ENCODE results near the gene GPRC5B. TPM values are rescaled to one million over a fixed set of nuclear protein-coding genes. Genes with fewer than 3 reads are reported as not detected.

GPRC5B gene
- total RNA-seq, 1 donor from 2014 or later = not detected

DNA sequence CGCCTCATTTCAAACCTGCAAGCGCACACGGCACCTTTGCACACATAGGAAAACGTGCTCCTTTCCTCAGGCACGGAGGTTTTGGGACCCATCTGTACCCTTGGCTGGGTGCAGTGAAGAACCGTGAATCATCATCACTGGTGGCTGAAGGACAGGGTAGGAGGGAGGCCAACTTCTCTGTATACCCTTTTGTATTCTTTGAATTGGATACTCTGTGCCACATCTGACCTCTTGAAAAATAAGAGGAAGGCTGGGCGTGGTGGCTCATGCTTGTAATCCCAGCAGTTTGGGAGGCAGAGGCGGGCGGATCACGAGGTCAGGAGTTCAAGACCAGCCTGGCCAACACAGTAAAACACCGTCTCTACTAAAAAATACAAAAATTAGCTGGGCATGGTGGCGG, 11.7 kb downstream of the GPRC5B start:
- intact Hi-C loops (cut with micrococcal nuclease) = no loop called here

DNA sequence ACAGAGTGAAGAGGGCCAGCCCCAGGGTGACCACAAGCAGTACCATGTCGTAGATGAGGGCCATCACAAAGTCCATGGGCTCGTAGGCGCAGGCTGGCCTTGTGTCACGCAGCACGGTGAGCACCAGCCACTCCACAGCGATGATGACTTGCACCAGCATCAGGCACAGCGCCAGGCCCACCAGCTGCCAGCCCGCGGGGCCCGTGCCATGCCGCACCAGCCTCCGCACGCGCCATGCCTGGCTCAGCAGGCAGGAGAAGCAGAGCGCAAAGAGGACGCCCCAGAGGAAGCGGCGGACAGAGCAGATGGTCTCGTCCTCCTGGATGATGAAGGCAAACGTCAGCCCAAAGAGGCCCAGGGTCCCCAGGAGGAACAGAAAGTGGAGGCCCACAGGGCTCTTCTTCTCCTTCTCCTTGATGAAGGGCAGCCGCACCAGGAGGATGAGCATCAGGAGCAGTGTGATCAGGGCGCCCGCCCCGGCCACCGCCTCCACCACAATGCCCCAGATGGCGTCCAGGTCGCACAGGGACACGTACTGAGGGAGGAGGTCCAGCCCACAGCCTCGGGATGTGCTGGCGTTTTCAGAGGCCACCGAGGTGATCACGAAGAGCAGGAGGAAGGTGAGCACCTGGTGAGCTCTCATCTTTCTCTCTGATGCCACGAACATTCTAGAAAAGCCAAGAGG, 12.3 kb downstream of the GPRC5B start:
- intact Hi-C loops (cut with micrococcal nuclease) = no loop called here

DNA sequence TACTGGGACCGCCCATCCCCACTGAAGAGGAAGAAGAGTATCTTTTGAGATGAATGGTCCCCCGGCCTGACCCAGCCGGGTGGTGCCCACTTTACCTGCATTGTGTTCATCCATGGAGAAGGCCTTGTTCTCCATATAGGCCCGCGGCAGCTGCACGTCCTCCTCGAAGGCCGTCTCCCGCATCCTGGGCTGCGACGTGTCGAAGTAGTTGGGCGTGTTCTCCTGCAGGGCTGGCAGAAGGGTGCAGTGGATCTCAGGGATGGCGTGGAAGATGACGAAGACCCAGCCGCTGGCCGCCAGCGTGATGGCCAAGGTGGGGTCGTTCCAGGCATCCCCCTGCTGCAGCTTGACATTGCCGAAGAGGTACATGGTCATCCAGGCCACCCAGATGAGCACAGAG, 12.9 kb downstream of the GPRC5B start:
- intact Hi-C loops (cut with micrococcal nuclease) = no loop called here

DNA sequence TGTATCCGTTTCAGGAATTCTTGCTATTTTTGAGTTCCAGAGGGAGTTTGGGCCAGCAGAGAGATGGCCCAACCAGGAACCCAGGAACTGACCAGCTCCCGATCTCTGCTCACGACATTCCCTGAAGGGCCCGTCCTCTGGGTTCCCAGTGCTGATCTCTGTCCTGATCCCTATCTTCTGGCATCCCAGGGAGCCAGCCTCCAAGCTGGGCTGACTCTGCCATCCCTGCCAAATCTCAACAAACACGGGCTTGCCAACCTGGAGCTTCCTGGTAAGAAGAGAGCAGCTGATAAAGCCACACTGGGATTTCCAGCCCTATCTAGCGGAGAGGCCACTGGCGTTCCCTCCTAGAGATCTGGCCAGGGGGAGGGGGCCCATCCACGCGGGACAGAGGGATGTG, 16.2 kb downstream of the GPRC5B start:
- intact Hi-C loops (cut with micrococcal nuclease) = no loop called here

DNA sequence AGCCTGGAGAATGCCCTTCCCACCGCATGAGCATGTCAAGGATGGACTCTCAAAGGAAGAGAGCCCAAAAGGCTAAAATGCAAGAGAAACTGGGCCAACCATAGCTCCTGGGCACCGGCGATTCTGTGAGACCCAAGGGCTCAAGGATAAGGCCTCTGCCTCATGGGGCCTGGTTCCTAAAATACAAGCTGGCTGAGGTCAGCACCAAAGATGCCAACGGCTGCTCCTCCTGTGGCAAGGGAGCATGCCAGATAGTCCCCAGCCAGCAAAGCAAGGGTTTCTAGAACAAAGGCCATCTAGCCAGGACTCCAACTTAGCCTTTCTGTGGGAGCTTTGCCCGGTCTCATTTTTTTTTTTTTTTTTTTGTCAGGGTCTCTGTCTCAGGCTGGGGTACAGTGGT, 20.1 kb downstream of the GPRC5B start:
- intact Hi-C loops (cut with micrococcal nuclease) = no loop called here

DNA sequence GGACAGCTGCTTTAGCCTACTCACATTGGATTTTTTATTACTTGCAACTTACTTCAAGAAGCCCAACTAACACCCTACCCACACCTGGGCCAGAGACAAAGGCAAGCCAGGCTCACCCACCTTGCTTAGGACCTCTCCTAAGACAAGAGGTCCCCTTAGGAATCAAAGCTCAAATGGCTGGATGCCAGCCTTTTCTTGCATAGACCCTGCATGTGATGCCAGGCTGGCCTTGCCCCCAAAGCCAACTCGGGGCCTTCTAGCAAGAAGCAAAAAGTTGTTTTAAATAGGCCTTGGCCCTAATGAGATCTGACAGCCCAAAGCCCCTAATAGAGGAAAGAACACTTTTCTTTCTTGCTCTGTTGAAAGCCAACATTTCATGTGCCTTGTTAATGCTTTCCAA, 20.7 kb downstream of the GPRC5B start:
- intact Hi-C loops (cut with micrococcal nuclease) = no loop called here

DNA sequence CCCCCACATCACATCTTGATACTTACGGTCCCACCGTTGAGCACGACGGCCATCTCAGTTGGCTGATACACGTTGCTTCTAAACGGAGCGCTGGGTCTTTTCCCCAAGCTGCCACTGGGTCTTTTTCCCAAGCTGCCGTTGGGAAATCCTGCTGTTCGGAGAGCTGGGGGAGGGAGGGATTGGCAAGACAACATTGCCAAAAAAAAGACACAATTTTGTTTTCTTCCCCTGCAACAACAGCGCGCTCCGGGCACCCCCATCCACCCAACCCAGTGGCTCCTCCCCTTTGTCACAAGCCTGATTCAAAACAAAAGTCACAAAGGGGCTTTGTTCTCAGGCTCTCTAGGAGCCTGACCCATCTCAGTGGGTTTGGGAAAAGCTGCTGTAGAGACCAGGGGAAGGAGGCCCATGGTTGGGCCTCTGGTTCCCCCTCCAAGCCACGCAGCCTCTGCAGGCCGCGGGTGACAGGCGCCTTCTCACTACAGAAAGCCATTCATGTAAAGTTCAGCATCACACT, 22.8 kb downstream of the GPRC5B start:
- intact Hi-C loops (cut with micrococcal nuclease) = no loop called here

DNA sequence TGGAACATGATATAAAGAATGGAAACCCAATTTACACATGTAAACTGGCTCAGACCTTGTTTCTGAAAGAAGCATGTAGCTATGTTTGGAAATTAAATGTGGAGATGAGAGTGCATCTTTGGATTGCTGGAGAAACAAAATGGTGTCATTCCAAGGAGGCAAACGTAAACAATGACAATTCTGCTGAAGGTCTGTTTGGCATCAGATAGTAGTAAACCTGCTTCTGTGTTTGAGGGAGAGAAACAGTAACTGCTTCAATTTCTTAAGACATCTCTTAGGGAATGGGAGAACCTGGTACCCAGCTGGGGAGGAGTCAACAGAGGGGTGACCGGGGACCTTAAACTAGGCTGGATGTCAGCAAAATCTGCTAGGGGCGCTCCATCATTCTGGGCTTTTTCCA, 23.5 kb downstream of the GPRC5B start:
- intact Hi-C loops (cut with micrococcal nuclease) = no loop called here

DNA sequence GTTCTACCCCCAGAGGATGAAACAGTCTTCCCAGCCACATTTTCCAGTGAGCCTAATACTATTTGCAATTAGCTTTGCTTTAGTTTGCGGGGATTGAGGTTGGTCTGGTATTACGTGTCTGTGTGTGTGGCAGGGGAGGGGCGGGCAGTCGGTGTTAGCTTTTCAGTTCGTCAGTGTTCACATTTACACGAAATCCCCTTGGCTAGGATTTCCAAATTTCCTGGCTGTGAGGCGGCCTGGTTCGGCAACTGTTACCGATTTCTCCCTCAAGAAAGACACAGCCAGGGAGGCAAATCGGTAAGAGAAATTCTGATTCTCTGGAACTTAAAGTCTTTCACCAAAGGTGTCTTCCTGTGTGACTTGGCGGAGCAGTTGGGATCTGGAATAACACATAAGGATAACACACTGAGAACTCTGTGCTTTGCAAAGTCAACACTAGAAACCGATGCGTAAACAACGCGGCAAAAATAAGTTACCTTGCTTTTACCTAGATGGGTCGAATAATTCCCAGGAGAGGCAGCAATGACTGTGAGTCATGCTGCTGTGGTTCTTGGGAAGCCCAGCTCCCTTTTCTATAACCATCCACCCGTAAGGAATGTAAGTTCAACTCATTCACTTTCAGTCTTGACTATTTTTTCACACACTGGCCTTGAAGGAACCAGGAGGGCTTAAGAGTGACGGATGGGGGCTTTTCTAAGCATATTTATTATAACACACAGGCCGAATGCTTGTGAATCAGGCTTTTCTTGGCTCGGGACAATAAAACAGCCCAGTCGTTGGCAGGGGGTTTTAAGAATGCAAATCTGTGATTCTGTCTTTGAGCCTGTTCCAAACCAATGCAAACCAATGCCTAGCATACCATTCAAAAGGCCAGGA, 24.2 kb downstream of the GPRC5B start:
- intact Hi-C loops (cut with micrococcal nuclease) = no loop called here

DNA sequence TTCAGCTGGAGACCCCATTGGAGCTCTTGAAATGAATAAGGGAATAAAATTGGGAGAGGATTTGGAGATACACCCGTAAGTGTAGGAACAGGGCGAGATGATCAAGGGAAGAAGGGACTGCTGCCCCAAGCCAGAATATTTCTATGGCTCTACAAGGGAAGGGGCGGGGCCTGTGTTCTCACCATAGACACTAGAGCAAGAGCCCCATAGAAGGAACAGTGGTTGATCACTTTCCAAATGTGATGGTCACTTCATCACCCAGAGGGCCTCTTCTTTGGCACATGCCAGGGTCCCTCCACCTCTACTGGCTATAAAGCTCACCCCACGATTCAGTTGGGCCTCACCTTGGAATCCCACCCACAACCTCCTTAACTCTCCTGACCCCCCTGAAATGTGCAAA, 25.0 kb downstream of the GPRC5B start:
- intact Hi-C loops (cut with micrococcal nuclease) = no loop called here

DNA sequence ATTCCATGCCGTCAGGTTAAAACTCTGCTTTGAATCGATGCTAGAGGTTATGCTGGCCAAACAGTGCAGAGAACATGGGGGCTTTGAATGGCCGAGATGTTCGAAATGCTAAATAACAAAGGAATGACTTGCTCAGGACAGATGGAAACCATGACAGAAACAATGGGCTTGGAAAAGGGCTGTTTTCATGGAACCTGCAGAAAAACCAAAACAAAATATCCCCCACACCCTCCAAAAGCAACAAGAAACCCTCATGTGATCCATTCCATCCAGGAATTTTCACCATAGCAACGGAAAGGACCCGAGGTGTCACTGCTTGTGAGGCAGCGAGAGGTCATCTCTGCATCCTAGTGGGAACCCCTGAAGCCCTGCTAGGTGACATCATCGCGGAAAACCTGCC, 25.5 kb downstream of the GPRC5B start:
- intact Hi-C loops (cut with micrococcal nuclease) = no loop called here

DNA sequence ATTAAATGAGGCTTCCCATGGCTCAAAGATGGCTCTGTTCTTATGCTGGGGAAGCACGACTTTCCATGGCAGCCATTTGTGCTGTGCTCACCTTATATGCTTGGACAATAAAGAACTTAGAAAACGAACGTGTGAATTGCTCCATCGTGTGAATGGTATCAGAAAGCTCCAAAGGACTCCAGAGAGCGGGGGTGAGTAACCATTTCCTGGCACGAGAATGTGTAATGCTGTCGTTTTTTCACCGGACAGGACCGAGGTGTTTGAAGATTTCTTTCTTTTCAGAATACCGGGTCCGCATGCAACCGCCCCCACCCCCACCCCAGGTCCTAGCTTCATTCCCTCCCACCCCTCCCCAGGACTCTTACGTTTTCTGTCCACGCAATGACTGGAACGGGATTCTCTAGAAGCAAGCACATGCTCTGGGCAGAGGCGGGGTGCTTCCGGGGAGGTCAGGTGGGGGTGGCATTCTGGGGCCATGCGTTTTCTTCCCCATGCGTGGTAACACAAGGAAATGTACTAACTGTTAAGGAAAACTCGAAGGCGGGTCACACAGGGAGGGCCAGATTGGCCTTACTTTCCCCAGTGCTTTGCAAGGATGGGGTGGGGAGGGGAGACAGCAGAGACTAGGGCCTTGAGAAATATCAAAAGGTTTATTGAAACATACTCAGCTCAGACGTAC, 26.2 kb downstream of the GPRC5B start:
- intact Hi-C loops (cut with micrococcal nuclease) = no loop called here

DNA sequence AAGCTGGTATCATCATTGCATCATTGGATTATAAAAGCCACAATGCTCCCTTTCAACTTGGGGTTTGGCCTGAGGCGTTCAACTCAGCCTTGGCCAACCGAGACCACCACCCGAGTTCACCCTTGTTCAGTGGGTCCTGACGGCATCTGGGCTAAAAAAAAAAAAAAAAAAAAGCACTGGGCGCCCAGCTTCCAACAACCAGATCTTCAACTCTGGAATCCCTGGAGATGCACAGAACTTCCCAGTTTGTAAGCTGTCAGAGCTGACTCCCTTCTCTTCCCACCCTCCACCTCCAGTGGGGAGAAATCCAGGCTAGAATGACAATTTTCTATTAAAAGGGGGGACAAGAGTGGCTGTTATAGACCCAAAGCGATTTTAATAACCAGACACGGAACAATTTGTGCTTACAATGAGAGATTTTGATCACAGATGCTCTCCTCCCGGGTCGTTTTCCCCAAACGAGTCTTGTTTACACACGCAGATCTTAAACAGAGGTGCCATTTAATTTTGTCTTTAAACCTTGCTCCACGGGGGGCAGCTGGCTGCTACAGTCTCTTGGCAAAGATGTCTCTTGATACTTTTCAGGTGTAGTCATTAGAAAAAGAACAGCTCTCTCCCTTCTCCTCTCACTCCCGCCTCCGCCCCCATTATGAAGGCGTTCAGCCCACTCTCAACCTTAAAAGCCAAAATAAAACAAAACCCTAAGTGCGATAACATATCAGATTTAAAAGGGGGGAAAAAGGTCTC, 26.9 kb downstream of the GPRC5B start:
- intact Hi-C loops (cut with micrococcal nuclease) = no loop called here

DNA sequence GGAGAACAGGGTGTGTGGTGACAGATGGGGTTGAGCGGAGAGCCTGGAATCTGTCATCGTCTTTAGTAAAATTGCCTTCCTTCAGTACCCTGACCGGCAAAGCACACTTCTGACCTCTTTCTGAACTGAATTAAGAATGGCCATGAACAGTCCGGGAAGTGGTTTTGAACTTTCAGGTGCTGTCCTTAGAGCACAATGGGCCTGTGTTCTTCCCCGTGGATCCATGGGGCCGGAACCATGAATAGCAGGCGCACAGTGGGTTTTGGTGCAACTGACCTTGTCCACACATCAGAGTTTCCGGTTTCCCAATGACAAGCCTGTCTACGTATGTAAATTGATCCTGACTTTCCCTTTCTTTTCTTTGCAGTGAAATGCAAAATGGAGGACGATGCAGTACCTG, 28.5 kb downstream of the GPRC5B start:
- intact Hi-C loops (cut with micrococcal nuclease) = no loop called here

DNA sequence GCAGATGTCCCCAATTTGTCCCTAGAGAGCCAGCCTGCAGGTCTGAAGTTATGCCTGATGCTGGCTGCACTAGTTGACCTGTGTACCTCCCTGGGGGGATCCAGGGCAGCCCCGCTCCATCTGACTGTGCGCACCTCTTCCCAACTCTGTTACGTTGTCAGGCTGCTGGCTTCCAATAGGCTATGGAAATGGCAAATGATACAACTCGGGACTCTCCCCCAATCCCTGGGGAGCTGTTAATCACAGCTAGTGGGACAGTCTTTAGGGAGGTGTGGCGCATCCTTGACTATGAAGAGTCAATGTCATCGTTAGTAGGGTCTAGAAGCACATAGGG, 30.1 kb downstream of the GPRC5B start:
- intact Hi-C loops (cut with micrococcal nuclease) = no loop called here

DNA sequence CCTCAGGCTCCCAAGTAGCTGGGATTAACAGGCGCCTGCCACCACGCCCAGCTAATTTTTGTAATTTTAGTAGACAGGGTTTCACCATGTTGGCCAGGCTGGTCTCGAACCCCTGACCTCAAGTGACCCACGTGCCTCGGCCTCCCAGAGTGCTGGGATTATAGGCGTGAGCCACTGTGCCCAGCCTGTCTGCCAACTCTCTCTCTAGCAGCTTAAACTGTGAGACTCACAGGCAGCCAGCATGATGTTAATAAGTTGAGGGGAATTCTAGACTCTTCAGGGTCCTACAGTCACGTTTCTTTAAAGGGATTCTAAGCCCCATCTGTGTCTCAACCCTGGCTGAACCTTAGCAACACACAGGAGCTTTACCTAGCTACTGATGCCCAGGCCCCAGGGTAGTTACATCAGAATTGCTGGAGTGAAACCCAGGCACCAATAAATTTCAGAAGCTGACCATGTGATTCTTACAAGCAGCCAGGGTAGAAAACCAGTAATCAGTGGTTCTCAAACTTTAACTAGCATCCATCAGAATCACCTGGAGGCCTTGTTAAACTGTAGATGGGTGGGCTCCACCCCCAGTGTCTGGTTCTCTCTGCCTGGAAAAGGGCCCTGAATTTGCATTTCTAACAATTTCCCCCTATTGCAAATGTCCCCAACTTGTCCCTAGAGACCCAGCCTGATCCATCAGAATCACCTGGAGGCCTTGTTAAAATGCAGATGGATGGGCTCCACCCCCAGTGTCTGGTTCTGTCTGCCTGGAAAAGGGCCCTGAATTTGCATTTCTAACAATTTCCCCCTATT, 30.7 kb downstream of the GPRC5B start:
- intact Hi-C loops (cut with micrococcal nuclease) = no loop called here

DNA sequence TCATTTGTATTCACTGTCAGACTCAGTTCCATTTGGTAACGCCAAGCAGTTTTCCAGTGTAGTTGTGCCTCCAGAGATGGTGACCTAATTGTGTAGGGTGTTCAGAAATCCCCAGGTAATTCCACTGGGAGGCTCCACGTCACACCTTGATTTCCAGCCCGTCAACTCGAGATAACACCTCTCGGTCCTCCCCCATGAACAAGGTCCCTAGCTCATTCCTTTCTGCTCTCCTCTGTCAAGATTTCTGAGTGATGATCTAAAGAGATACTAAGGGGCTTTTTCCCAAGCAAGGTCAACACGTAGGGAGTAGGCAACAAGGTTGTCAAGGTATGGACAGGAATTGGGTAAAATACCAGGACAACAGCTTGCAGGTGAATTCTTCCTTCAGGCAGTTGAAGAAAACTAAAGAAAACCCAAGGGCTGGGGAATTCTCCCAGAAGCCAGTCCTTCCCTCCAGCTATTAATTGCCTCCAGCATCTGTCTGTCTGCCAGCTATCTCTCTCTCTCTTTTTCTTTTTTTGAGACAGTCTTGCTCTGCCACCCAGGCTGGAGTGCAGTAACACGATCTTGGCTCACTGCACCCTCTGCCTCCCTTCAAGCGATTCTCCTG, 31.4 kb downstream of the GPRC5B start:
- intact Hi-C loops (cut with micrococcal nuclease) = no loop called here

DNA sequence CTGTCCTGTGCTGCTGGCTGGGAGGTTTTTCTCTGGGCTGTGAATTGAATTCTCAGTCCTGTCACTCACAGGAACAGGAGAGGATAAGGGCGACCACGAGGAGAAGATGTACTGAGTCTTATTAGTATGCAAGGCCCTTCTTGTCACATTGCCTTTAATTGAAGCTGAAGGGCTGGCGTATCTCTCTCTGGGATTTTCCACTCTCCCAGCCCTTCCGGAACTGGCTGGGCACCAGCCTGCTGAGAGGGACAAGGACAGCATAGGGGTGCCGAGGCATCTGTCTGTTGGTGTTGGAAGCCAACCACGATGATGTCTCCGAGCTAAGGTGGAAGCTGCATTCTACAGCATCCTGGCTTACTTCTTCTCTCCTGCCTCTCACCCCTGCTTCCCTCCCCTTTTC, 33.2 kb downstream of the GPRC5B start:
- intact Hi-C loops (cut with micrococcal nuclease) = no loop called here

DNA sequence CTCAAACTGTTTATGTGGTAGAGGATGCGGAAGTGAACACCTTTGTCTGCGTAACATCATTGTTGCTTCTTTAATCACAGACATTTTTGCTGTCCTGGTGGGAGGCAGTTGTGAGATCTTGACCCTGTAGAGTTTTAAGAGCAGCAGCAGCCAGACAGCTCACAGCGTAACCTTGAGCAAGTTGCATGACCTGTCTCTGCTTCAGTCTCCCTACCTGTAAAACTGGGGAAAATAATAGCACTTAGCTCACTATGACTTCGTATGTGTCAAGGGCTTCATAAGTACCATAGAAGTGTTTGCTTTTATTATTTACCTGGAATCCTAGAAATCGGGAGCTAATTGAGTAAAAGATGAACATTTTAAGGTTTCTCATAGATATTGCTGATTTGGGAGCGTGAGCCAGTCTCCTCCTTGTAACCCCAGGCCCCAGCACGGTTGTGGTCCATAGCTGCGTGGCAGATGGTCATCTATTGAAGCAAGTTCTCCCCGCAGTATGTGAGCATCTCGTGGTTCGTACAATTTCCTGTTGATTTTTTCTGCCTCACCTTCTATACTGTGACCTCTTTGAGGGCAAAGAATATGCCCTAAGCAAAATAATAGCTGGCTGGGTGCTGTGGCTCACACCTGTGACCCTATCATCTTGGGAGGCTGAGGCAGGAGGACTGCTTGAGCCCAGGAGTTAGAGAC, 34.4 kb downstream of the GPRC5B start:
- intact Hi-C loops (cut with micrococcal nuclease) = no loop called here

DNA sequence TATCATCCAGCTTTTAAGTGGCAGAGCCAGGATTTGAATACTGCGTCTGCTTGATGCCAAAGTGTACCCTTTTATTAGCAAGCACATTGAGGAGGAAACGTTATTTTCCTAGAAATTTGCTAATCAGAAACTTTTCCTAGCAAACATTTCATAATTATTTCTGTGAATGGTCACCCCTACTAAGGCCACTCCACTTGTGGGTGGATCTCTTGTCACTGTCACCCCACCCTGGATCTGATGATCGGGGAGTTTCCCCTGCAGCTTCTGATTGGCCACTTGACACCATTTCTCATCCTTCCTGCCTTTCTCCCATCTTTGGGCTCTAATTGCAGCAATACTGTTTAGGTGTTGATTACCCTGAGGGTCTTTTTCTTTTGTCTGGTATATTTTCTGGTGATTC, 35.9 kb downstream of the GPRC5B start:
- intact Hi-C loops (cut with micrococcal nuclease) = no loop called here

Measured in T-helper 2 cell treated with Interferon-gamma antibody and Interleukin-4, amounts not matched to agents 100 ng/mL and 5 ng/mL, for 36 hours (primary cell).